H9 (cell line): ENCODE results near the gene TGIF1. TPM values are rescaled to one million over a fixed set of nuclear protein-coding genes. Genes with fewer than 3 reads are reported as not detected.
A peak's percentile ranks its signal among the peaks of the same experiment; 100 is the strongest.

Source experiments
- DNase-seq: peaks from one replicate; pipeline ENCODE4 v3.0.0-alpha.2; 2017
- H2AFZ ChIP-seq: one replicate; pipeline ENCODE4 v1.6.1; 2013; ENCODE audit warnings: mild to moderate bottlenecking, low read length, control low read depth, moderate library complexity
- H2AK5ac ChIP-seq: 2 replicates; pipeline ENCODE4 v1.6.1; 2013; ENCODE audit warnings: low read length, control low read depth, mixed read lengths; ENCODE audit not compliant: insufficient read length
- H2BK120ac ChIP-seq: one replicate; pipeline ENCODE4 v1.6.1; 2013; ENCODE audit warnings: low read depth, mild to moderate bottlenecking, low read length, control low read depth, inconsistent platforms; ENCODE audit not compliant: poor library complexity, severe bottlenecking
- H2BK12ac ChIP-seq: 2 replicates; pipeline ENCODE4 v1.6.1; 2013; ENCODE audit warnings: low read length, control low read depth, mixed read lengths, low read depth; ENCODE audit not compliant: insufficient read length
- H2BK15ac ChIP-seq: 2 replicates; pipeline ENCODE4 v1.6.1; 2013; ENCODE audit warnings: low read depth, low read length, control low read depth
- H2BK20ac ChIP-seq: one replicate; pipeline ENCODE4 v1.6.1; 2013; ENCODE audit warnings: low read depth, mild to moderate bottlenecking, low read length, control low read depth, inconsistent platforms; ENCODE audit not compliant: poor library complexity, severe bottlenecking
- H2BK5ac ChIP-seq: 2 replicates; pipeline ENCODE4 v1.6.1; 2013; ENCODE audit warnings: low read length, control low read depth, mixed read lengths; ENCODE audit not compliant: insufficient read length
- H3K14ac ChIP-seq: 2 replicates; pipeline ENCODE4 v1.6.1; 2013; ENCODE audit warnings: low read length, control low read depth; ENCODE audit not compliant: insufficient read depth
- H3K18ac ChIP-seq: 2 replicates; pipeline ENCODE4 v1.6.1; 2013; ENCODE audit warnings: low read depth, mild to moderate bottlenecking, mixed read lengths, low read length, control low read depth; ENCODE audit not compliant: insufficient read length
- H3K23ac ChIP-seq: 2 replicates; pipeline ENCODE4 v1.6.1; 2013; ENCODE audit warnings: low read length, control low read depth, mixed read lengths, low read depth; ENCODE audit not compliant: insufficient read length
- H3K23me2 ChIP-seq: 2 replicates; pipeline ENCODE4 v1.6.1; 2013; ENCODE audit warnings: low read depth, mild to moderate bottlenecking, mixed read lengths, low read length, control low read depth; ENCODE audit not compliant: insufficient read length, poor library complexity, severe bottlenecking
- H3K27ac ChIP-seq: 2 replicates; pipeline ENCODE4 v1.5.1; 2013; ENCODE audit warnings: low read length, control low read depth, mixed read lengths, low read depth; ENCODE audit not compliant: insufficient read length
- H3K27me3 ChIP-seq: 2 replicates; pipeline ENCODE4 v1.6.1; 2013; ENCODE audit warnings: low read length, control low read depth, inconsistent platforms; ENCODE audit not compliant: insufficient read depth
- H3K4ac ChIP-seq: 2 replicates; pipeline ENCODE4 v1.6.1; 2013; ENCODE audit warnings: low read depth, mild to moderate bottlenecking, control low read depth, inconsistent platforms, low read length, moderate library complexity
- H3K4me1 ChIP-seq: 2 replicates; pipeline ENCODE4 v1.6.1; 2013; ENCODE audit warnings: low read length, control low read depth, inconsistent platforms; ENCODE audit not compliant: insufficient read depth
- H3K4me2 ChIP-seq: 2 replicates; pipeline ENCODE4 v1.6.1; 2013; ENCODE audit warnings: low read length, control low read depth, mixed read lengths; ENCODE audit not compliant: insufficient read length, insufficient read depth
- H3K56ac ChIP-seq: 2 replicates; pipeline ENCODE4 v1.6.1; 2013; ENCODE audit warnings: low read depth, mild to moderate bottlenecking, mixed read lengths, low read length, control low read depth; ENCODE audit not compliant: insufficient read length
- H3K79me1 ChIP-seq: 2 replicates; pipeline ENCODE4 v1.6.1; 2013; ENCODE audit warnings: low read depth, mild to moderate bottlenecking, moderate library complexity, low read length, control low read depth, inconsistent platforms; ENCODE audit not compliant: insufficient read depth, poor library complexity, severe bottlenecking
- H3K79me2 ChIP-seq: 2 replicates; pipeline ENCODE4 v1.6.1; 2013; ENCODE audit warnings: low read length, control low read depth, inconsistent platforms; ENCODE audit not compliant: insufficient read depth
- H3K9ac ChIP-seq: 2 replicates; pipeline ENCODE4 v1.6.1; 2013; ENCODE audit warnings: low read length, control low read depth, mixed read lengths; ENCODE audit not compliant: insufficient read length; ENCODE audit errors: extremely low read depth
- H3K9me3 ChIP-seq: one replicate; pipeline ENCODE4 v1.6.1; 2013; ENCODE audit warnings: low read depth, low read length, inconsistent platforms; ENCODE audit not compliant: control insufficient read depth
- H3T11ph ChIP-seq: one replicate; pipeline ENCODE4 v1.6.1; 2013; ENCODE audit warnings: mild to moderate bottlenecking, low read length, control low read depth, inconsistent platforms
- H4K20me1 ChIP-seq: one replicate; pipeline ENCODE4 v1.6.1; 2013; ENCODE audit not compliant: control insufficient read depth, insufficient read length, insufficient read depth
- H4K5ac ChIP-seq: 2 replicates; pipeline ENCODE4 v1.6.1; 2013; ENCODE audit warnings: low read depth, mild to moderate bottlenecking, mixed read lengths, low read length, control low read depth; ENCODE audit not compliant: insufficient read length
- H4K8ac ChIP-seq: replicated peaks from 2 replicates; pipeline ENCODE4 v1.6.1; 2013; ENCODE audit warnings: low read length, control low read depth, mixed read lengths, low read depth; ENCODE audit not compliant: insufficient read length
- H4K91ac ChIP-seq: 2 replicates; pipeline ENCODE4 v1.6.1; 2013; ENCODE audit warnings: low read depth, mild to moderate bottlenecking, moderate library complexity, mixed read lengths, low read length, control low read depth; ENCODE audit not compliant: insufficient read length
- H3K27ac Mint-ChIP-seq, 3 experiments: 2 replicates in 2 of 3; 3 replicates in 1 of 3; pipeline ENCODE4 v1.8.0; 2020 to 2021; ENCODE audit warnings: mixed read lengths in 3 of 3, mild to moderate bottlenecking in 1 of 3, moderate library complexity in 1 of 3
- H3K27me3 Mint-ChIP-seq: 2 replicates; pipeline ENCODE4 v1.8.0; 2021; ENCODE audit warnings: low read depth, mild to moderate bottlenecking, moderate library complexity, mixed read lengths
- H3K36me3 Mint-ChIP-seq, 3 experiments: 2 replicates in 2 of 3; 3 replicates in 1 of 3; pipeline ENCODE4 v1.8.0; 2020 to 2021; ENCODE audit warnings: low read depth in 3 of 3, mixed read lengths in 3 of 3; ENCODE audit not compliant: insufficient read depth in 1 of 3
- H3K4me1 Mint-ChIP-seq, 2 experiments: 2 replicates each; pipeline ENCODE4 v1.8.0; 2020; ENCODE audit warnings: mixed read lengths in 2 of 2
- H3K4me3 Mint-ChIP-seq, 2 experiments: 2 replicates in 1 of 2; 3 replicates in 1 of 2; pipeline ENCODE4 v1.8.0; 2020 to 2021; ENCODE audit warnings: mild to moderate bottlenecking in 2 of 2, mixed read lengths in 2 of 2, moderate library complexity in 1 of 2
- H3K9me3 Mint-ChIP-seq, 2 experiments: 2 replicates in 1 of 2; 3 replicates in 1 of 2; pipeline ENCODE4 v1.8.0; 2020; ENCODE audit warnings: mild to moderate bottlenecking in 2 of 2, mixed read lengths in 2 of 2, moderate library complexity in 1 of 2
- WGBS: extraction: QIAGEN DNeasy Blood & Tissue Kit; methylation state at CpG from one replicate; pipeline ENCODE4 v1.1.7; 2013; ENCODE audit warnings: missing lambda C conversion rate, low lambda C conversion rate, mixed read lengths; ENCODE audit not compliant: insufficient read length; ENCODE audit errors: extremely low coverage; 5-methylcytosine and 5-hydroxymethylcytosine counted together
- total RNA-seq: library from RNA; stranded (reverse); gene quantifications from 2 replicates; pipeline ENCODE4 v1.2.1, GENCODE V29; 2021
- TF ChIP-seq, protein P1 (sequence below): fragments of 200-600 bp; sonication (generic); conservative IDR thresholded peaks from 3 replicates; pipeline ENCODE4 v1.8.0; 2021; ENCODE audit warnings: antibody characterized with exemption, mild to moderate bottlenecking

The TGIF1 gene
- total RNA-seq, 1 experiment from 2014 or later, result 261 TPM

DNA sequence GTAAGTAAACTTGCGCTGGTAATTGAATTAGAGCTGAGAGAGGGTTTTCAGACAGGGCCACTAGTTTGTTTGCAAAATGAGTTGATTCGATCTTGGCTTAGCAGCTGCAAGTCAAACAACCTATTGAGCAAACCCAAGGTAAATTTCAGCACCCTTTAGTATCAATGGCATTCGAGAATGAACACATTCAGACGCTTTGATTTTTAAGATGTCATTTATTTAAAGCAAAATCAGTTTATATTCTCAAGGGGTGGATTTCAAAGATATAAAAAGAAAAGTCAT lies 44.2 kb downstream of the TGIF1 start:
- Mint-ChIP-seq H3K9me3 (no peaks in the 10 kb centered on the region), H3K4me3 (no peak overlapping the region), H3K4me1 (peaks cover 35 to 44% of the 10 kb centered on the region in 2 experiments), H3K36me3 (no peaks in the 10 kb centered on the region), H3K27ac (peak overlapping the region in 1 of 3 experiments; percentile 35; a peak in 1 of 7 replicates), H3K27me3 (peaks cover 13% of the 10 kb centered on the region)
- no peak overlapping the region for H2BK15ac ChIP-seq
- no peak overlapping the region for H3K27ac ChIP-seq
- H2BK5ac ChIP-seq, result no peak overlapping the region
- no peak overlapping the region for H2BK120ac ChIP-seq
- H3K4me1 ChIP-seq, result peaks cover 6% of the 10 kb centered on the region; the same call in 1 of the 2 replicates
- H2AK5ac ChIP-seq, result no peak overlapping the region
- H2BK12ac ChIP-seq, result no peak overlapping the region
- H3K9ac ChIP-seq, result no peak overlapping the region
- no peak overlapping the region for H3K23ac ChIP-seq
- no peak overlapping the region for H4K91ac ChIP-seq
- H3K4me2 ChIP-seq, result no peak overlapping the region
- no peak overlapping the region for H3K56ac ChIP-seq
- no peak overlapping the region for H3K4ac ChIP-seq
- WGBS, result no CpG with 5 or more reads among the region's 4 CpGs
- DNase-seq, result no peak
- no peak overlapping the region for H2BK20ac ChIP-seq
- H4K20me1 ChIP-seq, result no peaks in the 10 kb centered on the region
- H3K9me3 ChIP-seq, result no peaks in the 10 kb centered on the region
- no peak overlapping the region for H4K5ac ChIP-seq
- no peak overlapping the region for H3T11ph ChIP-seq
- no peak overlapping the region for H3K18ac ChIP-seq
- no peak overlapping the region for H2AFZ ChIP-seq
- no peak overlapping the region for H3K14ac ChIP-seq
- H3K27me3 ChIP-seq, result no peaks in the 10 kb centered on the region; the same call in 1 of the 2 replicates
- peaks cover 6% of the 10 kb centered on the region for H3K23me2 ChIP-seq
- no peaks in the 10 kb centered on the region for H3K79me1 ChIP-seq
- H3K79me2 ChIP-seq, result no peaks in the 10 kb centered on the region
- TF ChIP-seq, protein P1, sequence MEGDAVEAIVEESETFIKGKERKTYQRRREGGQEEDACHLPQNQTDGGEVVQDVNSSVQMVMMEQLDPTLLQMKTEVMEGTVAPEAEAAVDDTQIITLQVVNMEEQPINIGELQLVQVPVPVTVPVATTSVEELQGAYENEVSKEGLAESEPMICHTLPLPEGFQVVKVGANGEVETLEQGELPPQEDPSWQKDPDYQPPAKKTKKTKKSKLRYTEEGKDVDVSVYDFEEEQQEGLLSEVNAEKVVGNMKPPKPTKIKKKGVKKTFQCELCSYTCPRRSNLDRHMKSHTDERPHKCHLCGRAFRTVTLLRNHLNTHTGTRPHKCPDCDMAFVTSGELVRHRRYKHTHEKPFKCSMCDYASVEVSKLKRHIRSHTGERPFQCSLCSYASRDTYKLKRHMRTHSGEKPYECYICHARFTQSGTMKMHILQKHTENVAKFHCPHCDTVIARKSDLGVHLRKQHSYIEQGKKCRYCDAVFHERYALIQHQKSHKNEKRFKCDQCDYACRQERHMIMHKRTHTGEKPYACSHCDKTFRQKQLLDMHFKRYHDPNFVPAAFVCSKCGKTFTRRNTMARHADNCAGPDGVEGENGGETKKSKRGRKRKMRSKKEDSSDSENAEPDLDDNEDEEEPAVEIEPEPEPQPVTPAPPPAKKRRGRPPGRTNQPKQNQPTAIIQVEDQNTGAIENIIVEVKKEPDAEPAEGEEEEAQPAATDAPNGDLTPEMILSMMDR, result no peak
- no peak overlapping the region for H4K8ac ChIP-seq
